ENCODE measurements around the gene ZNF518B.

GRCh38 chr4:10456260-10456594 lies 999 bp downstream of the ZNF518B start:
- TF ChIP-seq POLR2AphosphoS5 (IDR thresholded peaks at IDR 0.05) (no peak), EZH2 (IDR thresholded peaks at IDR 0.05; ENCODE audit: borderline replicate concordance, insufficient read depth, low read length, poor library complexity, severe bottlenecking) (no peak), CTCF (IDR thresholded peaks at IDR 0.05; ENCODE audit: poor library complexity, severe bottlenecking) (no peak)
